ENCODE results near the gene MYLK2. TPM values are rescaled to one million over a fixed set of nuclear protein-coding genes. Genes with fewer than 3 reads are reported as not detected.

The MYLK2 gene
- total RNA-seq, 1 experiment from 2014 or later: 0.36 TPM

DNA sequence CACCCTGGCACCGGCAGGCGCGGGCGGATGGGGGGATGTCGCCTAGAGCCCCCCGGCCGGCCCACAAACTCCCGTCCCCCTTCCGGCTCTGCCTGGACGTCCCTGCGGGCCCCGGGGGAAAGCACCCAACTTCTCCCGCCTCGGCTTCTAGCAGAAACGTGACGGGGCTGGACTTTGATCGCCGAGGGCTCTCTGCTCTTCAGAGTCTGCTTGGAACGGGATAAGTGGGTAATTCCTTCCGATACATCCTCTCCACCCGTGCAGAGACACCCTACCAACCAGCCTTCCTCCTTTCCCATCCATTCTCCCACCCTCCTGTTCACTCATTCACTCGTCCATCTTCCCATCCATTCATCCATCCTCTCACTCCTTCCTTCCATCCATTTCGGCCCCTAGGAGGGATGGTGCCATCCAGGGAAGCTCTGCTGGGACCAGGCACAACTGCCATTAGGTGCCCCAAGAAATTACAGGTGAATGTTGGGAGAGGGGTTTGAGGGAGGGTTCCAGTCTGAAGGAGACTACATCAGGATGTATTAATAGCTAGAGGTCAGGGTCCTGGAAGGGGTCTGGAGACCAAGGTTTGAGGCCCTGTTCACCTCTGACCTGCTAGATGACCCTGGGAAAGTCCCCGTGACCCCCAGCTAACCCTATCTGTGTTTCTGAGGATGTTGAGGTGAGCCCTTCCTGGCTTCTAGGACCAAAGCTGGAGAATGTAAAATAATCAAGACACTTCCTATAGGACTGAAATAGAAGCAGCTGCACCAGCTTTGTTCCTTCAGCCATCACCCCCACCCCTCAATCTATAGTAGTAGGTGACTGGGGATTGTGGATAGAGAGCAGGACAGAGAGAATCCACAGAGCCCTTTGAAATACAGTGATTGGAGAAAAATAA is 51.8 kb downstream of the MYLK2 start:
- no peak for DNase-seq (ENCODE audit: low read depth)

DNA sequence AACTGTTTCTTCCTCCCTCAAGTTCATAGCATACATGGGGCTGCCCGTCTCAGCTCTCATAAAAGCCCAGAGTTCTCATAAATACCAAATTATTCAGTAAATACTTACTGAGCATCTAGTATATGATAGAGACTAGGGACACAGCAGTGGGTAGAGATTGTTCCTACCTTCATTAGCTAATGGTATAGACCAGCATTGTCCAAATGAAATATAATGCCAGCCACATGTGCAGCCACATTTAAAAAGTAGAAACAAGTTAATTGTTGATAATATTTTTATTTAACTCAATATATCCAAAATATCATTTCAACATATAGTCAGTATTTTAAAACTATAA is 52.4 kb downstream of the MYLK2 start:
- DNase-seq (ENCODE audit: low read depth): no peak

DNA sequence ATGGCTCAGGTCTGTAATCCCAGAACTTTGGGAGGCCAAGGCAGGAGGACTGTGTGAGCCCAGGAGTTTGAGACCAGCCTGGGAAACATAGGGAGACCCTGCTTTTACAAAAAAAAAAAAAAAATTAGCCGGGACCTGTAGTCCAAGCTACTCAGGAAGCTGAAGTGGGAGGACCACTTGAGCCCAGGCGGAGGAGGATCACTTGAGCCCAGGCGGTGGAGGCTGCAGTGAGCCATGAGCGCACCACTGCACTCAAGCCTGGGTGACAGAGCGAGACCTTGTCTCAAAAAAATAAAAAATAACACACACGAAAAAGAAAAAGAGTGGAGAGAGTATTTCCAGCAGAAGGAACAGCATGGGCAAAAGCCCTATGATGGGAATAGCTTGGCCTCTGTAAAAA is 53.2 kb downstream of the MYLK2 start:
- DNase-seq (ENCODE audit: low read depth): no peak

DNA sequence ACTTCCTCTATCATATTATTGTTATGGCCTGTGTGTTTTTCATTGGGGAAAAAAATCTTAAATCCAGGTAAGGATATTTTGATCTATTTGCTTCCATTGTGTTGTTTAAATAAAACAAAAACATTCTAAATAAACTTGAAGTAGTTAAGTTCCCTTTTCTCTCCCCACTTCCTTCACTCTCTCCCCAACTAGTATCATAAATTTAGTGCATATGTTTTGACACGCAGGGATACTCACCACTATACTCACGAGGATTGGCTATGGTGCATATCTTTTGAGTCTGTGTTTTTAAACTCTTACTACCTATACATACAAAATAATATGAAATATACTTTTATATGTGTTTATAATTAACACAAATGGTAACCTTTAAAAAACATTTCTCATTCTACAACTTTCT is 56.5 kb downstream of the MYLK2 start:
- DNase-seq (ENCODE audit: low read depth): no peak

DNA sequence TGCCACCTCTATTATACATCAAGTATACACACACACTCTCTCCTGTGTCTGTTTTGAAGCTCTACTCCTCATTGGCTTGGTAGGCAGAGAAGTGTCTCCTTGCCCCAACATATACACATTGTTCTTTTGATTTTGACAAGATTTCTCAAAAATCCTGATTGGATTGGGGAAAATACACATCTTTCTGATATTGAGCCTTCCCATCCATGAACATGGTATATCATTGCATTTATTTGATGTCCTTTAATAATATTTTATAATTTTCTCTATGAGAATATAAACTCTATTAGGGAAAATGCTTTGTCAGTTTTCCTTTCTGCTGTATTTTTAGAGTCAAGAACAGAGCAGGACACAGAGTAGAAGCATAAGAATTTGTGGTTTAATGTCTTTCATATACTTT is 58.5 kb downstream of the MYLK2 start:
- DNase-seq (ENCODE audit: low read depth): no peak

DNA sequence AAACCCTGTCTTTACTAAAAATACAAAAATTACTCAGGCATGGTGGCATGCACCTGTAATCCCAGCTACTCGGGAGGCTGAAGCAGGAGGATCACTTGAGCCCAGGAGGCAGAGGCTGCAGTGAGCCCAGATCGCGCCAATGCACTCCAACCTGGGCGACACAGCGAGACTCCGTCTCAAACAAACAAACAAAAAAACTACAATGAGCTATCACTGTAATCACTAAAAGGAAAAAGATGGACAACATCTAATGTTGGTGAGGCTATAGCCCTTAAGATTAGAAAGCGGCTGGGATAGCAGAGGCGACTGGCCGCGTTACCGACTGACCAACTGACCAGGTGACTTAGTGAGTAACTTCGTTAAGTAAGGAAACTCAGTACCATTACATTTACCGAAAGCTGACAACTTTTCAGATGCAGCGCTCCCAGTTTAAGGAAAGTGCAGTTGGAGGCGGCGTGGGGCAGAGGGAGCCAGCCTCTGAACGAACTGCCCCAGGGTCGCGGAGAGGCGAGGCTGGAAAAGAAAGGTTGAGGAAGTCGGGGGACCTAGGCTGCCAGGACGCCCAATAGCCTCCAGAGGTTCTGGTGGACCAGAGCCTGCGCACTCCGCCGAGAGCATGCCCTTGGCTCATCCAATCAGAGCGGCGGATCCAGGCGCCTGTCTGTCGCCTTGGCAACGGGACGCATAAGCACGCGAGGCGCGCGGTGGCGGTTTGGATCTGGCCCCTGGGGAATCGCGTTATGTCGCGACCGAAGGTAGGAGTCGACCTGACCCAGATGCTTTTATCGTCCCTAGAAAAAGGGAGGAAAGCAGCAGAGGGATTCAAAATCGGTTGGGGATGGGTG is 60.2 kb downstream of the MYLK2 start:
- DNase-seq (ENCODE audit: low read depth): peak; percentile 98

DNA sequence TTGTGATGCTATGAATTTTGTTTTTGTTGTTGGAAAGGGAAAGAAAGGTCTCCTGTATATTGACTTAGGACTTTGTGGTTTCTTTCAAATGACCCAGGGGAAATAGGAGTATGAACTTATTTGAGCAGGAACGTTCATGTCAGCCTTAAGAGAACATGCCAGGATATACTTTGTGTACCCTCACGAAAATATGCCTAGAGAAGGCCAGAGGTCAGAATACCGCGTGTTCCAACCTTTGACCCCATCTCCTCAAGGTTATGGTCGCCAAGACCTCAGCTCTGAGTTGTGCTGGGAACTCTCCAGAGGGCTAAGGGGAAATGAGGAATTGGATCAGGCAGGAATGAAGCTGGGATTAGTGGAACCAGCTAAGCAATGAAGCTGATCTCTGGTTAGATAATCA is 62.8 kb downstream of the MYLK2 start:
- no peak for DNase-seq (ENCODE audit: low read depth)

DNA sequence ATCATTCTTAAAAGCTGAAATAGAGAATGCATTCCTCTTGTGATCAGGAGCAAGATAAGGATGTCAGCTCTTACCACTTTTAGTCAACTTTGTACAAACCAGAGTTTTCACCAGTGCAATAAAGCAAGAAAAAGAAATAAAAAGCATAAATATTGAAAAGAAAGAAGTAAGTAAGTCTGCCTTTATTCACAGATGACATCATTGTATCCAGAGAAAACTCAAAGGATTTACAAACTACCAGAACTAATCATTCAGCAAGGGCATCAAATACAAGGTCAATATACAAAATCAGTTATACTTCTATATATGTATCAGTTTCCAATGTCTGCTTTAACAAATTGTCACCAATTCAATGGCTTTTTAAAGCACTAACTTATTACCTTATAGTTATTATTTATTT is 64.7 kb downstream of the MYLK2 start:
- DNase-seq (ENCODE audit: low read depth): no peak

Other genes with a start within 250 kb of the MYLK2 start
- gene ID1, start 214.1 kb upstream of the MYLK2 start, total RNA-seq (2014; rRNA removed; shearing (Covaris generic)): 315 and 437 TPM in 2 replicates
- not detected in 2 replicates for gene COX4I2, start 181.4 kb upstream of the MYLK2 start, total RNA-seq (2014; rRNA removed; shearing (Covaris generic))
- 71.8 and 86.4 TPM in 2 replicates for gene BCL2L1, start 96.5 kb upstream of the MYLK2 start, total RNA-seq (2014; rRNA removed; shearing (Covaris generic))
- 293 and 312 TPM in 2 replicates for gene TPX2, start 80.1 kb upstream of the MYLK2 start, total RNA-seq (2014; rRNA removed; shearing (Covaris generic))
- gene FOXS1, start 26.2 kb downstream of the MYLK2 start, total RNA-seq (2014; rRNA removed; shearing (Covaris generic)): 0.24 and 0.39 TPM in 2 replicates
- not detected in 2 replicates for gene DUSP15, start 51.2 kb downstream of the MYLK2 start, total RNA-seq (2014; rRNA removed; shearing (Covaris generic))
- gene TTLL9, start 51.3 kb downstream of the MYLK2 start, total RNA-seq (2014; rRNA removed; shearing (Covaris generic)): not detected in 2 replicates
- 11.2 and 12.7 TPM in 2 replicates for gene PDRG1, start 132.7 kb downstream of the MYLK2 start, total RNA-seq (2014; rRNA removed; shearing (Covaris generic))
- not detected in 2 replicates for gene XKR7, start 148.8 kb downstream of the MYLK2 start, total RNA-seq (2014; rRNA removed; shearing (Covaris generic))
- gene CCM2L, start 191.1 kb downstream of the MYLK2 start, total RNA-seq (2014; rRNA removed; shearing (Covaris generic)): not detected in 2 replicates
- not detected in 2 replicates for gene HCK, start 232.9 kb downstream of the MYLK2 start, total RNA-seq (2014; rRNA removed; shearing (Covaris generic))